Measurements from ENCODE around the gene NOS1. TPM values are rescaled to one million over a fixed set of nuclear protein-coding genes. Genes with fewer than 3 reads are reported as not detected.

The NOS1 gene
- total RNA-seq, 1 experiment from 2014 or later: 25.2 TPM

GRCh38 chr12:117158911-117159553 is 202.4 kb downstream of the NOS1 start:
- POLR2A ChIA-PET (ENCODE audit: low non-redundant PET): no interaction called here
- TF ChIP-seq CTCF (conservative IDR thresholded peaks at IDR 0.05; ENCODE audit: low read depth, low read length) (no peak), EZH2 (IDR thresholded peaks at IDR 0.05; ENCODE audit: borderline replicate concordance, low read depth, low read length, poor library complexity, severe bottlenecking) (no peak)
- H3K4me3 ChIP-seq (ENCODE audit: low read depth, low read length, poor library complexity, severe bottlenecking): no peak overlapping the region
- H3K36me3 ChIP-seq (ENCODE audit: insufficient read depth, low read length, poor library complexity, severe bottlenecking): peaks cover 80% of the 10 kb centered on the region
- no peaks in the 10 kb centered on the region for H3K4me1 ChIP-seq (ENCODE audit: insufficient read depth, low read length, poor library complexity, severe bottlenecking)
- no peaks in the 10 kb centered on the region for H3K9me3 ChIP-seq (ENCODE audit: low read depth, low read length, poor library complexity, severe bottlenecking)
- CTCF ChIA-PET: no interaction called here
- BruUV-seq (replicated peaks): no TSS peak
- no peaks in the 10 kb centered on the region for H3K27me3 ChIP-seq (replicated peaks; ENCODE audit: insufficient read depth, low read depth, low read length, poor library complexity)
- no peak overlapping the region for H3K27ac ChIP-seq (ENCODE audit: low read depth, low read length, poor library complexity, severe bottlenecking)
- intact Hi-C loops (cut with micrococcal nuclease; ENCODE audit: unreplicated experiment): loop anchor here (10.0 kb wide), 1 partner anchor 454 kb away; no protein-coding TSS in a partner anchor
- DNase-seq (ENCODE audit: low spot score): no peak

Other genes with a start within 250 kb of the NOS1 start
- gene FBXO21, start 171.2 kb downstream of the NOS1 start, total RNA-seq (2021): 45.4 and 47.7 TPM in 2 replicates

Measured in A673 (cell line).